ENCODE results near the gene FAM8A1. TPM values are rescaled to one million over a fixed set of nuclear protein-coding genes. Genes with fewer than 3 reads are reported as not detected.

FAM8A1 gene
- polyA plus RNA-seq, 2 donors = 5.7 to 7.1 TPM

GRCh38 chr6:17650656-17651309 is 50.7 kb downstream of the FAM8A1 start:
- no peak overlapping the region for H3K27ac ChIP-seq (ENCODE audit: low read depth in 2 of 2, low read length in 1 of 2)
- no peaks in the 10 kb centered on the region for H3K4me1 ChIP-seq (ENCODE audit: control insufficient read depth in 2 of 2, insufficient read depth in 2 of 2, low read length in 1 of 2)
- H3K9me3 ChIP-seq (ENCODE audit: control insufficient read depth in 2 of 2, insufficient read depth in 1 of 2, low read depth in 1 of 2, low read length in 1 of 2) = no peaks in the 10 kb centered on the region
- peaks cover 5 to 7% of the 10 kb centered on the region in 2 donors for H3K36me3 ChIP-seq (ENCODE audit: control insufficient read depth in 2 of 2, insufficient read depth in 2 of 2, low read length in 1 of 2)
- 76 to 88% methylated on average over 3 of the region's 3 CpGs for WGBS, 2 donors
- no peak overlapping the region for H3K4me3 ChIP-seq (ENCODE audit: low read depth in 1 of 2, low read length in 2 of 2)
- no peaks in the 10 kb centered on the region for H3K27me3 ChIP-seq (ENCODE audit: control insufficient read depth in 1 of 2, insufficient read depth in 2 of 2, low read length in 2 of 2)

- 66 to 68% methylated on average over 5 of the region's 5 CpGs for WGBS, 2 donors
- no peaks in the 10 kb centered on the region for H3K27me3 ChIP-seq (ENCODE audit: control insufficient read depth in 1 of 2, insufficient read depth in 2 of 2, low read length in 2 of 2)
- peaks cover 8 to 9% of the 10 kb centered on the region in 2 donors for H3K36me3 ChIP-seq (ENCODE audit: control insufficient read depth in 2 of 2, insufficient read depth in 2 of 2, low read length in 1 of 2)
- no peaks in the 10 kb centered on the region for H3K9me3 ChIP-seq (ENCODE audit: control insufficient read depth in 2 of 2, insufficient read depth in 1 of 2, low read depth in 1 of 2, low read length in 1 of 2)
- H3K4me3 ChIP-seq (ENCODE audit: low read depth in 1 of 2, low read length in 2 of 2) = no peak overlapping the region
- H3K27ac ChIP-seq (ENCODE audit: low read depth in 2 of 2, low read length in 1 of 2) = peak overlapping the region in 1 of 2 donors; percentile 55
- no peaks in the 10 kb centered on the region for H3K4me1 ChIP-seq (ENCODE audit: control insufficient read depth in 2 of 2, insufficient read depth in 2 of 2, low read length in 1 of 2)
These were observed 53.2 kb downstream of the FAM8A1 start for GRCh38 chr6:17653198-17653882.

- Histone ChIP-seq H3K36me3 (ENCODE audit: control insufficient read depth in 2 of 2, insufficient read depth in 2 of 2, low read length in 1 of 2) (peaks cover 7% of the 10 kb centered on the region in 2 donors), H3K27ac (ENCODE audit: low read depth in 2 of 2, low read length in 1 of 2) (no peak overlapping the region), H3K4me3 (ENCODE audit: low read depth in 1 of 2, low read length in 2 of 2) (no peak overlapping the region), H3K9me3 (ENCODE audit: control insufficient read depth in 2 of 2, insufficient read depth in 1 of 2, low read depth in 1 of 2, low read length in 1 of 2) (no peaks in the 10 kb centered on the region), H3K27me3 (ENCODE audit: control insufficient read depth in 1 of 2, insufficient read depth in 2 of 2, low read length in 2 of 2) (no peaks in the 10 kb centered on the region), H3K4me1 (ENCODE audit: control insufficient read depth in 2 of 2, insufficient read depth in 2 of 2, low read length in 1 of 2) (no peaks in the 10 kb centered on the region)
- WGBS, 2 donors = 95 to 100% methylated on average over 1 of the region's 1 CpG
These were observed 56.0 kb downstream of the FAM8A1 start for GRCh38 chr6:17656092-17656491.

GRCh38 chr6:17656644-17657043 is 56.5 kb downstream of the FAM8A1 start:
- Histone ChIP-seq H3K4me3 (ENCODE audit: low read depth in 1 of 2, low read length in 2 of 2) (no peak overlapping the region), H3K4me1 (ENCODE audit: control insufficient read depth in 2 of 2, insufficient read depth in 2 of 2, low read length in 1 of 2) (no peaks in the 10 kb centered on the region), H3K27me3 (ENCODE audit: control insufficient read depth in 1 of 2, insufficient read depth in 2 of 2, low read length in 2 of 2) (no peaks in the 10 kb centered on the region), H3K27ac (ENCODE audit: low read depth in 2 of 2, low read length in 1 of 2) (no peak overlapping the region), H3K36me3 (ENCODE audit: control insufficient read depth in 2 of 2, insufficient read depth in 2 of 2, low read length in 1 of 2) (peaks cover 7% of the 10 kb centered on the region in 2 donors), H3K9me3 (ENCODE audit: control insufficient read depth in 2 of 2, insufficient read depth in 1 of 2, low read depth in 1 of 2, low read length in 1 of 2) (no peaks in the 10 kb centered on the region)
- 60% methylated on average over 3 of the region's 3 CpGs for WGBS, 2 donors

Other genes with a start within 250 kb of the FAM8A1 start
- 1 to 10 TPM; 4.8 to 5.7 TPM for gene CAP2, start 206.7 kb upstream of the FAM8A1 start, polyA plus RNA-seq
- 10 to 100 TPM in 1 of 2 donors, 1 to 10 TPM in 1; 5.0 to 12.7 TPM for gene NUP153, start 106.6 kb downstream of the FAM8A1 start, polyA plus RNA-seq

Data from esophagus (tissue), 2 donors.